SK-N-SH treated with all-trans-retinoic acid at 6 μM for 48 hours (cell line): ENCODE data around the gene DPEP2.

Source experiments
- ISL1 ChIP-seq: fragments of 250-450 bp; sonication (Bioruptor Pico); IDR thresholded peaks from 2 replicates; pipeline ENCODE4 v2.1.2; 2022; ENCODE audit warnings: mild to moderate bottlenecking, moderate library complexity
- ZC3H10 ChIP-seq: fragments of 250-450 bp; sonication (Bioruptor Pico); IDR thresholded peaks from 2 replicates; pipeline ENCODE4 v1.5.1; 2021; ENCODE audit warnings: mild to moderate bottlenecking, moderate library complexity
- ZFP3 ChIP-seq: fragments of 250-450 bp; sonication (Bioruptor Pico); IDR thresholded peaks from 2 replicates; pipeline ENCODE4 v1.5.0; 2020; ENCODE audit warnings: mild to moderate bottlenecking, moderate library complexity
- TF ChIP-seq, protein P1 (sequence below): fragments of 250-450 bp; sonication (Bioruptor Pico); IDR thresholded peaks from 2 replicates; pipeline ENCODE4 v1.8.0; 2020; ENCODE audit warnings: mild to moderate bottlenecking, moderate library complexity, borderline replicate concordance

DNA sequence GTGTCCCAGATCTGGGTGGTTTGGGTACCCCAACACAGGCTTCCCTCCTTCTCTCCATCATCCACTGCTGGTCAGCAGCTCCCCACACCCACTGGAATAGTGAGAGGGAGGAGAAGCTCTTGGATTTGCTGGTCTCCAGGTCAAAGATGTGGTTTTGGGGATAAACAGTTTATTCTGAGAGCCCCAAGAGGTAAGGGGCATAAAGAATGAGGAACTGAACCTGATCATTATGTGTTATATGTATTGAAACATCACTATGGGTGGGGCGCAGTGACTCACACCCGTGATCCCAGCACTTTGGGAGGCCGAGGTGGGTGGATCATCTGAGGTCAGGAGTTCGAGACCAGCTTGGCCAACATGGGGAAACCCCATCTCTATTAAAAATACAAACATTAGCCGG, 3.9 kb downstream of the DPEP2 start:
- TF ChIP-seq ISL1 (no peak), ZFP3 (CRISPR knock-in tag) (no peak), ZC3H10 (CRISPR knock-in tag) (no peak)
- TF ChIP-seq, protein P1, sequence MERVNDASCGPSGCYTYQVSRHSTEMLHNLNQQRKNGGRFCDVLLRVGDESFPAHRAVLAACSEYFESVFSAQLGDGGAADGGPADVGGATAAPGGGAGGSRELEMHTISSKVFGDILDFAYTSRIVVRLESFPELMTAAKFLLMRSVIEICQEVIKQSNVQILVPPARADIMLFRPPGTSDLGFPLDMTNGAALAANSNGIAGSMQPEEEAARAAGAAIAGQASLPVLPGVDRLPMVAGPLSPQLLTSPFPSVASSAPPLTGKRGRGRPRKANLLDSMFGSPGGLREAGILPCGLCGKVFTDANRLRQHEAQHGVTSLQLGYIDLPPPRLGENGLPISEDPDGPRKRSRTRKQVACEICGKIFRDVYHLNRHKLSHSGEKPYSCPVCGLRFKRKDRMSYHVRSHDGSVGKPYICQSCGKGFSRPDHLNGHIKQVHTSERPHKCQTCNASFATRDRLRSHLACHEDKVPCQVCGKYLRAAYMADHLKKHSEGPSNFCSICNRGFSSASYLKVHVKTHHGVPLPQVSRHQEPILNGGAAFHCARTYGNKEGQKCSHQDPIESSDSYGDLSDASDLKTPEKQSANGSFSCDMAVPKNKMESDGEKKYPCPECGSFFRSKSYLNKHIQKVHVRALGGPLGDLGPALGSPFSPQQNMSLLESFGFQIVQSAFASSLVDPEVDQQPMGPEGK: no peak
